IMR-90 (cell line): ENCODE measurements around the gene ZNF41. TPM values are rescaled to one million over a fixed set of nuclear protein-coding genes. Genes with fewer than 3 reads are reported as not detected.

Source experiments
- ATAC-seq: fragments of 200-7000 bp; cut with Tn5 transposase; 2 replicates; pipeline ENCODE4 v1.9.1; 2020; ENCODE audit warnings: low read depth, mild to moderate bottlenecking, moderate library complexity
- BruUV-seq: library from RNA; stranded (reverse); fragments of 400-500 nt; replicated peaks from 2 replicates; lab custom pipeline; 2021; lab: Mats Ljungman, UMichigan
- CTCF ChIA-PET: fragments of 300-600 bp; formaldehyde crosslinking; extraction: SDS; loops from one replicate; lab custom pipeline; 2021; ENCODE audit warnings: antibody characterized with exemption; lab: Yijun Ruan, JAX
- POLR2A ChIA-PET: fragments of 300-600 bp; sonication (Branson Sonifier 250); formaldehyde crosslinking; loops from one replicate; lab custom pipeline; 2022; ENCODE audit warnings: antibody characterized with exemption; ENCODE audit not compliant: unreplicated experiment; lab: Charles Lee
- DNase-seq: peaks from one replicate; pipeline ENCODE4 v3.0.0; 2013
- H2AFZ ChIP-seq: replicated peaks from 2 replicates; pipeline ENCODE3; 2013; ENCODE audit warnings: low read length, mild to moderate bottlenecking; ENCODE audit not compliant: poor library complexity
- H2AK5ac ChIP-seq: 2 replicates; pipeline ENCODE4 v1.6.1; 2013; ENCODE audit warnings: low read depth, low read length, inconsistent platforms
- H2AK9ac ChIP-seq: replicated peaks from 2 replicates; pipeline ENCODE3; 2013; ENCODE audit warnings: mild to moderate bottlenecking, low read depth, low read length, moderate library complexity; ENCODE audit not compliant: poor library complexity
- H2BK120ac ChIP-seq: 2 replicates; pipeline ENCODE4 v1.6.1; 2013; ENCODE audit warnings: low read depth, low read length, inconsistent platforms
- H2BK15ac ChIP-seq: 3 replicates; pipeline ENCODE4 v1.6.1; 2013; ENCODE audit warnings: low read depth, low read length, inconsistent platforms
- H2BK20ac ChIP-seq: 2 replicates; pipeline ENCODE4 v1.6.1; 2013; ENCODE audit warnings: low read depth, mild to moderate bottlenecking, inconsistent platforms, low read length, moderate library complexity
- H2BK5ac ChIP-seq: 2 replicates; pipeline ENCODE4 v1.6.1; 2013; ENCODE audit warnings: mild to moderate bottlenecking, low read depth, low read length, inconsistent platforms; ENCODE audit not compliant: poor library complexity, severe bottlenecking
- H3K14ac ChIP-seq: replicated peaks from 2 replicates; pipeline ENCODE4 v1.6.1; 2013; ENCODE audit warnings: low read depth, low read length, inconsistent platforms
- H3K18ac ChIP-seq: 2 replicates; pipeline ENCODE4 v1.6.1; 2013; ENCODE audit warnings: low read depth, low read length, control low read depth
- H3K23ac ChIP-seq: 2 replicates; pipeline ENCODE4 v1.6.1; 2013; ENCODE audit warnings: low read depth, low read length, inconsistent platforms
- H3K27ac ChIP-seq: 2 replicates; pipeline ENCODE4 v1.5.1; 2013; ENCODE audit warnings: mild to moderate bottlenecking, control low read depth, low read length; ENCODE audit not compliant: insufficient read depth
- H3K27me3 ChIP-seq: 2 replicates; pipeline ENCODE4 v1.6.1; 2013; ENCODE audit warnings: low read length; ENCODE audit not compliant: control insufficient read depth, insufficient read depth
- H3K36me3 ChIP-seq: 2 replicates; pipeline ENCODE4 v1.6.1; 2013; ENCODE audit warnings: low read length, mixed read lengths; ENCODE audit not compliant: control insufficient read depth, insufficient read depth
- H3K4ac ChIP-seq: 2 replicates; pipeline ENCODE4 v1.6.1; 2013; ENCODE audit warnings: low read depth, low read length, inconsistent platforms
- H3K4me1 ChIP-seq: 2 replicates; pipeline ENCODE4 v1.6.1; 2013; ENCODE audit warnings: low read length, mixed read lengths; ENCODE audit not compliant: control insufficient read depth, insufficient read depth
- H3K4me2 ChIP-seq: 2 replicates; pipeline ENCODE4 v1.6.1; 2013; ENCODE audit warnings: low read depth, mild to moderate bottlenecking, control low read depth, low read length, moderate library complexity
- H3K4me3 ChIP-seq: 2 replicates; pipeline ENCODE4 v1.5.1; 2013; ENCODE audit warnings: low read depth, mild to moderate bottlenecking, control low read depth, low read length, moderate library complexity; ENCODE audit not compliant: insufficient read depth
- H3K56ac ChIP-seq: 2 replicates; pipeline ENCODE4 v1.6.1; 2013; ENCODE audit warnings: low read length, inconsistent platforms; ENCODE audit not compliant: insufficient read depth; ENCODE audit errors: extremely low read depth
- H3K79me1 ChIP-seq, 2 experiments: 2 replicates each; pipeline ENCODE4 v1.6.1; 2013; ENCODE audit warnings: low read length in 2 of 2, inconsistent platforms in 1 of 2, low read depth in 1 of 2
- H3K9ac ChIP-seq: 2 replicates; pipeline ENCODE4 v1.6.1; 2013; ENCODE audit warnings: low read depth, low read length, control low read depth
- H3K9me1 ChIP-seq: 2 replicates; pipeline ENCODE4 v1.6.1; 2013; ENCODE audit warnings: low read length, inconsistent platforms; ENCODE audit not compliant: insufficient read depth
- H3K9me3 ChIP-seq: 2 replicates; pipeline ENCODE4 v1.6.1; 2013; ENCODE audit warnings: low read length; ENCODE audit not compliant: control insufficient read depth, insufficient read depth
- H4K20me1 ChIP-seq: 2 replicates; pipeline ENCODE4 v1.6.1; 2013; ENCODE audit warnings: low read length, inconsistent platforms; ENCODE audit not compliant: insufficient read depth
- H4K5ac ChIP-seq: 2 replicates; pipeline ENCODE4 v1.6.1; 2013; ENCODE audit warnings: mild to moderate bottlenecking, low read depth, low read length, control low read depth
- H4K8ac ChIP-seq, 2 experiments: 2 replicates each; pipeline ENCODE4 v1.6.1; 2013; ENCODE audit warnings: low read depth in 2 of 2, low read length in 2 of 2, control low read depth in 1 of 2, inconsistent platforms in 1 of 2
- H4K91ac ChIP-seq: 2 replicates; pipeline ENCODE4 v1.6.1; 2013; ENCODE audit warnings: low read depth, low read length, inconsistent platforms; ENCODE audit not compliant: insufficient read depth
- CHD1 ChIP-seq: IDR thresholded peaks from 2 replicates; pipeline ENCODE4 v1.6.1; 2012; ENCODE audit warnings: low read depth, low read length, improper control_type of control experiment
- FOS ChIP-seq: fragments of 150-350 bp; IDR thresholded peaks from 2 replicates; pipeline ENCODE4 v1.6.1; 2016; ENCODE audit warnings: low read depth, low read length
- MXI1 ChIP-seq: IDR thresholded peaks from 2 replicates; pipeline ENCODE4 v1.6.1; 2012; ENCODE audit warnings: low read depth, mild to moderate bottlenecking, low read length, moderate library complexity, borderline replicate concordance
- RCOR1 ChIP-seq: IDR thresholded peaks from 2 replicates; pipeline ENCODE4 v1.6.1; 2012; ENCODE audit warnings: mild to moderate bottlenecking, low read length, improper control_type of control experiment; ENCODE audit not compliant: insufficient replicate concordance
- RFX5 ChIP-seq: IDR thresholded peaks from 2 replicates; pipeline ENCODE4 v1.8.0; 2012; ENCODE audit warnings: low read depth, mild to moderate bottlenecking, low read length, moderate library complexity
- WGBS, 2 experiments: methylation state at CpG; one replicate each; pipeline versions ENCODE4 v1.1.5 to v1.1.7; 2013; ENCODE audit warnings: missing lambda C conversion rate in 2 of 2; ENCODE audit not compliant: insufficient read length in 1 of 2; ENCODE audit errors: extremely low coverage in 2 of 2; 5-methylcytosine and 5-hydroxymethylcytosine counted together
- dilution Hi-C: fragments of 300-500 bp; cut with HindIII; formaldehyde crosslinking; loops from one replicate; pipeline ENCODE4 v1.14.3; 2018; ENCODE audit warnings: low sequenced_read_pairs; ENCODE audit not compliant: unreplicated experiment
- in situ Hi-C: fragments of 300-500 bp; cut with MboI; formaldehyde crosslinking; loops from 3 replicates; pipeline ENCODE4 v1.14.3; 2019; ENCODE audit warnings: low sequenced_read_pairs, inconsistent platforms, mixed read lengths
- intact Hi-C: fragments of 100-400 bp; cut with micrococcal nuclease; formaldehyde crosslinking; loops from 2 replicates; pipeline ENCODE4 v1.10.0; 2022
- polyA plus RNA-seq, 3 experiments: library from polyadenylated mRNA; depleted of rRNA; stranded (reverse); fragments of >200 nt; gene quantifications; 2 replicates each; pipeline ENCODE4 v1.2.3, GENCODE V29; 2012; ENCODE audit warnings: low replicate concordance in 1 of 3
- total RNA-seq: library from RNA; depleted of rRNA; stranded (reverse); fragments of >200 nt; gene quantifications from 2 replicates; pipeline ENCODE4 v1.2.3, GENCODE V29; 2012
- TF ChIP-seq, protein P1 (sequence below): conservative IDR thresholded peaks from 2 replicates; pipeline ENCODE4 v1.5.1; 2012; ENCODE audit warnings: mild to moderate bottlenecking, low read depth, low read length, improper control_type of control experiment

Gene ZNF41
- total and polyA plus RNA-seq, 2 of the 4 experiments (the other 2 are of a cell fraction): 2.8 to 8.1 TPM

DNA sequence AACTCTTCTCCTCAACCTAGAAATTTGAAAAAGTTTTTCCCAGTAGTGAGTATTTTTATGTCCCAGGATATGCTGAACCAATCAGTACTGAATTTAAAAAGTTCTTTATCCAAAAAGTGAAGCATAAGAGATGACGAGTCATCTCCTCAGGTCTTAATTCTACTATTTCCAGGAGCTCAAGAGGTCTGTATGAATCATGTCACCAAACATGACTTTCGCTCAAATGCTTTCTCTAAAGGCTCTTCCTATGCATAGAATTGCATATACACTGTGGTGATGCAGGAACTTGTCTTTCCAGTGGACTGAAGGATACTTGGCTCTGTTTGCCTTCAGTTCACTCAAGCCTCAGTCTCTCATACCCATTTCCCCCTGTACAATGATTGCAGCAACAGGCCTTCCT, 36.1 kb downstream of the ZNF41 start:
- Histone ChIP-seq H3K9ac (no peak overlapping the region), H3K23ac (no peak overlapping the region), H3K4me1 (no peaks in the 10 kb centered on the region), H3K56ac (no peak overlapping the region), H3K14ac (no peak overlapping the region), H4K91ac (no peak overlapping the region), H3K4me2 (no peak overlapping the region), H3K36me3 (peaks cover 9% of the 10 kb centered on the region), H2BK120ac (no peak overlapping the region), H3K79me1 (no peaks in the 10 kb centered on the region), H2AFZ (no peak overlapping the region), H3K18ac (no peak overlapping the region), H2BK5ac (no peak overlapping the region), H3K9me1 (no peaks in the 10 kb centered on the region), H4K5ac (no peak overlapping the region), H3K4ac (no peak overlapping the region), H2BK20ac (no peak overlapping the region), H3K9me3 (peaks cover 35% of the 10 kb centered on the region), H3K27me3 (no peaks in the 10 kb centered on the region), H4K20me1 (no peaks in the 10 kb centered on the region), H3K27ac (no peak overlapping the region), H3K4me3 (no peak overlapping the region), H2AK5ac (no peak overlapping the region), H2BK15ac (no peak overlapping the region), H4K8ac (no peak overlapping the region), H2AK9ac (no peak overlapping the region)
- ChIA-PET CTCF (no interaction called here), POLR2A (no interaction called here)
- ATAC-seq (no peak), DNase-seq (no peak)
- intact Hi-C loops (no loop called here), in situ Hi-C loops (no loop called here), dilution Hi-C loops (no loop called here)
- no CpG with 5 or more reads among the region's 2 CpGs for WGBS, 2 experiments
- TF ChIP-seq RCOR1: no peak
- TF ChIP-seq CHD1: no peak
- TF ChIP-seq RFX5: no peak
- TF ChIP-seq, protein P1, sequence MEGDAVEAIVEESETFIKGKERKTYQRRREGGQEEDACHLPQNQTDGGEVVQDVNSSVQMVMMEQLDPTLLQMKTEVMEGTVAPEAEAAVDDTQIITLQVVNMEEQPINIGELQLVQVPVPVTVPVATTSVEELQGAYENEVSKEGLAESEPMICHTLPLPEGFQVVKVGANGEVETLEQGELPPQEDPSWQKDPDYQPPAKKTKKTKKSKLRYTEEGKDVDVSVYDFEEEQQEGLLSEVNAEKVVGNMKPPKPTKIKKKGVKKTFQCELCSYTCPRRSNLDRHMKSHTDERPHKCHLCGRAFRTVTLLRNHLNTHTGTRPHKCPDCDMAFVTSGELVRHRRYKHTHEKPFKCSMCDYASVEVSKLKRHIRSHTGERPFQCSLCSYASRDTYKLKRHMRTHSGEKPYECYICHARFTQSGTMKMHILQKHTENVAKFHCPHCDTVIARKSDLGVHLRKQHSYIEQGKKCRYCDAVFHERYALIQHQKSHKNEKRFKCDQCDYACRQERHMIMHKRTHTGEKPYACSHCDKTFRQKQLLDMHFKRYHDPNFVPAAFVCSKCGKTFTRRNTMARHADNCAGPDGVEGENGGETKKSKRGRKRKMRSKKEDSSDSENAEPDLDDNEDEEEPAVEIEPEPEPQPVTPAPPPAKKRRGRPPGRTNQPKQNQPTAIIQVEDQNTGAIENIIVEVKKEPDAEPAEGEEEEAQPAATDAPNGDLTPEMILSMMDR: no peak
- TF ChIP-seq MXI1: no peak
- no peak for TF ChIP-seq FOS
- no TSS peak for BruUV-seq
